Measurements from ENCODE around the gene KCNQ1.

GRCh38 chr11:2898366-2899079 lies 453.7 kb downstream of the KCNQ1 start:
- TF ChIP-seq POLR2A (IDR thresholded peaks at IDR 0.05; ENCODE audit: low read depth, low read length) (no peak), POLR2AphosphoS5 (IDR thresholded peaks at IDR 0.05; ENCODE audit: low read depth, low read length) (no peak)

All from GM12892 (cell line).